ENCODE results near the gene RARA.

The RARA gene

DNA sequence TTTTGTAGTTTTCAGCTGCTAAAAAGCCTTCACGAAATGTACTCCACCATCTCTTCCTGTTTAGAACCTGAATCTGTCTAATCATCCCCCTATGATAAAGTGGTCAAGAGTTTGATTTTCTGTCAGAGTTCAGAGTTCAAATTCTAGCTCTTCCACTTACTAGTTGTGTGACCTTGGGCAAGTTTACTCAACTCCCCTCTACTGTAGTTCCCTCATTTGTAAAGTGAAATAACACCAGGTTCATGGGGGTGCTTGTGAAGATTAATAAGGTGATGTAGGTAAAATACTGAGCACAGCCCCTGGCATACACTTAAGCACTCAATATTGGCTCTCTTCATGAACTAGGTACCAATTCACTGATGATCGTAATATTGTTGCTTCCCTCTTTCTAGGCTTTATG, 22.5 kb upstream of the RARA start:
- Histone ChIP-seq H3K9ac (no peak overlapping the region), H2AFZ (ENCODE audit: low read depth) (no peak overlapping the region), H3K79me2 (ENCODE audit: insufficient read depth, low read depth) (peaks cover 37% of the 10 kb centered on the region), H3K27ac (no peak overlapping the region), H3K4me1 (ENCODE audit: low read depth, poor library complexity, severe bottlenecking) (peaks cover 51% of the 10 kb centered on the region), H3K27me3 (ENCODE audit: insufficient read depth, low read depth) (no peaks in the 10 kb centered on the region), H4K20me1 (ENCODE audit: insufficient read depth) (0 out of 2 replicates have a peak, but pooled peaks cover 3% of the 10 kb centered on the region), H3K4me2 (no peak overlapping the region), H3K4me3 (IDR thresholded peaks at IDR 0.05; ENCODE audit: insufficient read depth, low read depth, low read length) (no peak overlapping the region), H3K36me3 (ENCODE audit: insufficient read depth) (peaks cover under 1% of the 10 kb centered on the region; the same call in 1 of the 2 replicates)
- TF ChIP-seq, protein P1, sequence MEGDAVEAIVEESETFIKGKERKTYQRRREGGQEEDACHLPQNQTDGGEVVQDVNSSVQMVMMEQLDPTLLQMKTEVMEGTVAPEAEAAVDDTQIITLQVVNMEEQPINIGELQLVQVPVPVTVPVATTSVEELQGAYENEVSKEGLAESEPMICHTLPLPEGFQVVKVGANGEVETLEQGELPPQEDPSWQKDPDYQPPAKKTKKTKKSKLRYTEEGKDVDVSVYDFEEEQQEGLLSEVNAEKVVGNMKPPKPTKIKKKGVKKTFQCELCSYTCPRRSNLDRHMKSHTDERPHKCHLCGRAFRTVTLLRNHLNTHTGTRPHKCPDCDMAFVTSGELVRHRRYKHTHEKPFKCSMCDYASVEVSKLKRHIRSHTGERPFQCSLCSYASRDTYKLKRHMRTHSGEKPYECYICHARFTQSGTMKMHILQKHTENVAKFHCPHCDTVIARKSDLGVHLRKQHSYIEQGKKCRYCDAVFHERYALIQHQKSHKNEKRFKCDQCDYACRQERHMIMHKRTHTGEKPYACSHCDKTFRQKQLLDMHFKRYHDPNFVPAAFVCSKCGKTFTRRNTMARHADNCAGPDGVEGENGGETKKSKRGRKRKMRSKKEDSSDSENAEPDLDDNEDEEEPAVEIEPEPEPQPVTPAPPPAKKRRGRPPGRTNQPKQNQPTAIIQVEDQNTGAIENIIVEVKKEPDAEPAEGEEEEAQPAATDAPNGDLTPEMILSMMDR (conservative IDR thresholded peaks at IDR 0.05; ENCODE audit: low read depth, low read length): no peak

DNA sequence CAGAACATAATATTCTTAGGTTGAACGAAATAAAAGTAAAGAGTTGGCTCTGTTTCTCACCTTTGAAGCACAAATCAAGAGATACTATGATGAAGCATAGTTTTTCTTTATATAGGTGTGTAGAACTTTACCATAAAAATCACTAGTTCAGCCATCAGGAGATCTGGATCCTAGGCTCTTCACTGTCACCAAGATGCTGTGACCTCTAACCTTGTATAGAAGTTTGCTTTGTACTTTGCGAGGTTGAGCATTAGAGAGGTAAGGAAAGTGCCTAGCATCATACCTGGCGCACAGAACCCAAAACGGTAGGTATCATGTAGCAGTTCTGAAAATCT, 21.9 kb upstream of the RARA start:
- Histone ChIP-seq H3K9ac (no peak overlapping the region), H3K27me3 (ENCODE audit: insufficient read depth, low read depth) (no peaks in the 10 kb centered on the region), H3K4me2 (peak overlapping the region; percentile 20; the same call in 1 of the 2 replicates)

DNA sequence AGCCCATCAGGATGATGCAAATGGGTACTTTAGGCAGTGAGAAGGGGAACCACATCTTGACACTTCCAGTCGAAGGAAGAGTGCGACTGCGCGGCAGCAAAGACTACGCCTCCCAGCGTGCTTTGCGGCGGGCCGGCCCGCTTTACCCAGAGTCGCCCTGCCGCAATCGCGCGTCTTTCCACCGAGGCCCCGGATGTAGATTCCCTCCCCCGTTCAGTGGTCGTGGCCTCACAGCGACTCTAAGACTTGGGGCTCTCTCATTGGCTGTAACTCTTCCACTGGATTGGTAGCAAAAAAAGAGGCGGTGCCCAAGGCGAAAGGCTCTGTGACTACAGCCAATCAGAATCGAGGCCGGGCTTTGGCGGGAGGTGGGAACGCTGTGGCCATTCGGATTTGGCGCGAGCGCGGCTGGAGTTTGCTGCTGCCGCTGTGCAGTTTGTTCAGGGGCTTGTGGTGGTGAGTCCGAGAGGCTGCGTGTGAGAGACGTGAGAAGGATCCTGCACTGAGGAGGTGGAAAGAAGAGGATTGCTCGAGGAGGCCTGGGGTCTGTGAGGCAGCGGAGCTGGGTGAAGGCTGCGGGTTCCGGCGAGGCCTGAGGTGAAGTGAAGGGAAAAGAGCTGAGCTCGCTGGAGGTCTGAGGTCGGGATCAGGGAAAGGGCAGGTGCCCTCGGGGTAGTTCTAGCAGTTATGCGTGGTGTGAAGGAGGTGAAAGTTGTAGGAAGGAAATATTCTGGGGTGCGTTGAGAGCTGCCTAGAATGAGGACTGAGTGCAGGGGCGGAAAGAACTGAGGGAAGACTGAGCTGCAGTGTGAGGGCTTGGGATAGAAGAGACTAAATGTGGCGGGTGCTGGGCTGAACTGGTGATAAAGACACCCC, 21.2 kb upstream of the RARA start, which contains the start of gene CDC6:
Gene CDC6 (plus strand): TSS at position 386 of the 876 bp plus-strand sequence. CDS start 1,542 bp downstream, outside the sequence.
- H3K4me3 ChIP-seq (IDR thresholded peaks at IDR 0.05; ENCODE audit: insufficient read depth, low read depth, low read length): no peak within 1 kb of the TSS
- 0 out of 2 replicates have a peak, but pooled peaks cover 3% of the 10 kb centered on the region for H4K20me1 ChIP-seq (ENCODE audit: insufficient read depth)
- peak within 1 kb of the TSS; percentile 46; the same call in 1 of the 2 replicates for H2AFZ ChIP-seq (ENCODE audit: low read depth)
- peak within 1 kb of the TSS; percentile 78 for H3K27ac ChIP-seq
- peak within 1 kb of the TSS; percentile 84 for H3K9ac ChIP-seq
- peaks cover 45% of the 10 kb centered on the region for H3K79me2 ChIP-seq (ENCODE audit: insufficient read depth, low read depth)
- peaks cover 49% of the 10 kb centered on the region for H3K4me1 ChIP-seq (ENCODE audit: low read depth, poor library complexity, severe bottlenecking)
- TF ChIP-seq, protein P1 (conservative IDR thresholded peaks at IDR 0.05; ENCODE audit: low read depth, low read length): no peak
- H3K27me3 ChIP-seq (ENCODE audit: insufficient read depth, low read depth): no peaks in the 10 kb centered on the region
- peak within 1 kb of the TSS; percentile 68 for H3K4me2 ChIP-seq
- peaks cover 5% of the 10 kb centered on the region; the same call in 1 of the 2 replicates for H3K36me3 ChIP-seq (ENCODE audit: insufficient read depth)

More for the DNA sequence above, 21.9 kb upstream of the RARA start:
- TF ChIP-seq, protein P1 (conservative IDR thresholded peaks at IDR 0.05; ENCODE audit: low read depth, low read length): no peak
- Histone ChIP-seq H2AFZ (ENCODE audit: low read depth) (no peak overlapping the region), H3K4me1 (ENCODE audit: low read depth, poor library complexity, severe bottlenecking) (peaks cover 52% of the 10 kb centered on the region), H3K79me2 (ENCODE audit: insufficient read depth, low read depth) (peaks cover 41% of the 10 kb centered on the region), H3K4me3 (IDR thresholded peaks at IDR 0.05; ENCODE audit: insufficient read depth, low read depth, low read length) (no peak overlapping the region), H3K36me3 (ENCODE audit: insufficient read depth) (peaks cover 5% of the 10 kb centered on the region; the same call in 1 of the 2 replicates), H4K20me1 (ENCODE audit: insufficient read depth) (0 out of 2 replicates have a peak, but pooled peaks cover 3% of the 10 kb centered on the region), H3K27ac (no peak overlapping the region)

DNA sequence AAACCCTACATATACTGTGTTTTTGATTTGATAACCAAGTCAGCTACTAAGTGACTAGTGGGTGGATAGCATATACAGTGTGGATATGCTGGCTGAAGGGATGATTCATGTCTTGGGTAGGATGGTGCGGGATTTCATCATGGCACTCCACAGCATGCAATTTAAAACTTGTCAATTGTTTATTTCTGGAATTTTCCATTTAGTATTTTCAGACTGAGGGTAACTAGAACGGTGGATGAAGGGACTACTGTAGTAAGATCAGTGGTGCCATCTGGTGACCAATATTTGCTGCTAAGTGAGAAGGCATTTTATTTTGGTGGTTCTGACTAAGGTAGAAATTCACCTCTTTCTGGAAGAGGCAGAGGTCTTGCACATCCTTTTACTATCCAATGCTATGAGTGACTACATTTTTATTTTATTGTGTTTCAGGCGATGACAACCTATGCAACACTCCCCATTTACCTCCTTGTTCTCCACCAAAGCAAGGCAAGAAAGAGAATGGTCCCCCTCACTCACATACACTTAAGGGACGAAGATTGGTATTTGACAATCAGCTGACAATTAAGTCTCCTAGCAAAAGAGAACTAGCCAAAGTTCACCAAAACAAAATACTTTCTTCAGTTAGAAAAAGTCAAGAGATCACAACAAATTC, 18.2 kb upstream of the RARA start:
- H3K27ac ChIP-seq: no peak overlapping the region; the same call in 1 of the 2 replicates

More for the DNA sequence above, 18.2 kb upstream of the RARA start:
- Histone ChIP-seq H3K79me2 (ENCODE audit: insufficient read depth, low read depth) (peaks cover 45% of the 10 kb centered on the region), H3K27me3 (ENCODE audit: insufficient read depth, low read depth) (no peaks in the 10 kb centered on the region), H2AFZ (ENCODE audit: low read depth) (no peak overlapping the region), H4K20me1 (ENCODE audit: insufficient read depth) (0 out of 2 replicates have a peak, but pooled peaks cover 3% of the 10 kb centered on the region), H3K4me1 (ENCODE audit: low read depth, poor library complexity, severe bottlenecking) (peaks cover 32% of the 10 kb centered on the region), H3K9ac (no peak overlapping the region; the same call in 1 of the 2 replicates), H3K4me3 (IDR thresholded peaks at IDR 0.05; ENCODE audit: insufficient read depth, low read depth, low read length) (no peak overlapping the region), H3K4me2 (peak overlapping the region; percentile 8; the same call in 1 of the 2 replicates), H3K36me3 (ENCODE audit: insufficient read depth) (peaks cover 5% of the 10 kb centered on the region; the same call in 1 of the 2 replicates)
- TF ChIP-seq, protein P1 (conservative IDR thresholded peaks at IDR 0.05; ENCODE audit: low read depth, low read length): peak; percentile 67

All from KMS-11 (cell line).